Naive B cell (primary cell): ENCODE results near the gene AGBL5. TPM values are rescaled to one million over a fixed set of nuclear protein-coding genes. Genes with fewer than 3 reads are reported as not detected.
"Not testable (repeated sequence)": the region's sequence is repeated elsewhere in the genome, so short reads cannot be mapped to it uniquely, and the experiment has no call there.

Experiments
- ATAC-seq, 2 donors: fragments of 150-1000 bp; cut with Tn5 transposase; 2 replicates each; pipeline ENCODE4 v1.10.0; 2021; ENCODE audit warnings: low read depth in 2 of 2, mild to moderate bottlenecking in 2 of 2, moderate library complexity in 2 of 2
- DNase-seq: peaks from one replicate; pipeline ENCODE4 v3.0.0; 2022
- H3K27ac Mint-ChIP-seq, 6 donors: one replicate each; pipeline ENCODE4 v1.8.0; 2020 to 2022; ENCODE audit warnings: mild to moderate bottlenecking in 6 of 6, mixed read lengths in 6 of 6, moderate library complexity in 5 of 6, inconsistent platforms in 2 of 6
- H3K27me3 Mint-ChIP-seq, 3 donors: one replicate each; pipeline ENCODE4 v1.8.0; 2021 to 2022; ENCODE audit warnings: mixed read lengths in 3 of 3, mild to moderate bottlenecking in 1 of 3
- H3K36me3 Mint-ChIP-seq, 2 donors: one replicate each; pipeline ENCODE4 v1.8.0; 2020 to 2022; ENCODE audit warnings: mixed read lengths in 2 of 2, inconsistent platforms in 1 of 2, mild to moderate bottlenecking in 1 of 2
- H3K4me1 Mint-ChIP-seq, 3 donors: one replicate each; pipeline ENCODE4 v1.8.0; 2020 to 2022; ENCODE audit warnings: mixed read lengths in 3 of 3, inconsistent platforms in 1 of 3, mild to moderate bottlenecking in 1 of 3, moderate library complexity in 1 of 3
- H3K4me3 Mint-ChIP-seq, 8 donors: one replicate each; pipeline ENCODE4 v1.8.0; 2020 to 2022; ENCODE audit warnings: mild to moderate bottlenecking in 8 of 8, mixed read lengths in 8 of 8, moderate library complexity in 8 of 8, inconsistent platforms in 2 of 8
- H3K9me3 Mint-ChIP-seq, 7 donors: one replicate each; pipeline ENCODE4 v1.8.0; 2020 to 2022; ENCODE audit warnings: mixed read lengths in 7 of 7, mild to moderate bottlenecking in 5 of 7, inconsistent platforms in 2 of 7, moderate library complexity in 1 of 7
- polyA plus RNA-seq, 6 donors: library from polyadenylated mRNA; unstranded; fragments of 300-500 nt; fragmentation: Illumina TruSeq; gene quantifications; one replicate each; pipeline ENCODE4 v1.2.3, GENCODE V29; 2021; ENCODE audit warnings: low read depth in 6 of 6

The AGBL5 gene
- polyA plus RNA-seq, 6 donors from 2014 or later: 7.8 to 11.6 (median 10.1) TPM

DNA sequence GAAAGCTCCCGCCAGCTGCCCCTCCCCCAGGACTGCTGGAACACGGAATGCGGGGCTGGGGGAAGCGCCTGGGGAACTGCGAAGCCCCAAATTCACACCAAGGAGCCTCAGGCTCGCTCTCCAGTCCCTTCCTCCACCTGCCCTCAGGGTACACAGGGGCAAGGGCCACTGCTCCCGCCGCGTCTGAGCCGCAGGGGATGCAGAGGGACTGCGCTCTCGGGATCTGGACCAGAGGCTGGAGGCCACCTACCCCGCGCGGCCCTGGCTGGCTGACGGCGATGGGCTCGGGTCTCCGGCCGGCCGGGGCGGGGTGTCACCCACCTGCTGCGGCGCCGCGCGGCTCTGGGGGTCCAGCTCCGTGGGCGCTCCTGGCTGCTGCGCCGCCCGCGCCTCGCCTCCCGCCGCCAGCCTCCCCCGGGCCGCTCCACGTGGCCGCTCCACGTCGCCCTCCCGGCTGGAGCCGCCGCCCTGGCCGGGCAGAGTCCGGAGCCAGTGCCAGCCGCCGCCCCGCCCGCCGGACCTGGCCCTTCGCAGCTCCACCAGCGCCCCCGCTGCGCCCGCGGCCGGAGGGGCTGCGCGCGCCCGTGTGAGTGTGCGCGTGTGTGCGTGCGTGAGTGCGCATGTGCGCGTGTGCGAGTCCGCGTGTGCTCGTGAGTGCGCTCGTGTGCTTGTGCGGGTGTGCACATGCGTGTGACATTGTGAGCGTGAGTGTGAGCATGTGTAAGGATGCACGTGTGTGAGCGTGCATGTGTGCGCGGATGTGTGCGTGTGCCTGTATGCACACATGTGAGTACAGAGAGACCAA is 67.3 kb downstream of the AGBL5 start, which contains the start of gene CGREF1:
TSS of gene CGREF1 (minus strand) at position 604 of the 805 bp plus-strand sequence. CDS start 14,762 bp downstream, outside the sequence.
- Mint-ChIP-seq H3K4me3 (peak within 1 kb of the TSS; percentile 29 to 87 (median 74)), H3K27ac (peak within 1 kb of the TSS in 1 of 6 donors; percentile 42), H3K4me1 (peaks cover 4 to 17% (median 8%) of the 10 kb centered on the region in 3 donors), H3K27me3 (peaks cover 16 to 53% (median 35%) of the 10 kb centered on the region in 3 donors), H3K36me3 (no peaks in the 10 kb centered on the region), H3K9me3 (peaks cover 0 to 3% (median 0%) of the 10 kb centered on the region in 7 donors)
- DNase-seq (no peak), ATAC-seq (peak; percentile 9 to 17)

DNA sequence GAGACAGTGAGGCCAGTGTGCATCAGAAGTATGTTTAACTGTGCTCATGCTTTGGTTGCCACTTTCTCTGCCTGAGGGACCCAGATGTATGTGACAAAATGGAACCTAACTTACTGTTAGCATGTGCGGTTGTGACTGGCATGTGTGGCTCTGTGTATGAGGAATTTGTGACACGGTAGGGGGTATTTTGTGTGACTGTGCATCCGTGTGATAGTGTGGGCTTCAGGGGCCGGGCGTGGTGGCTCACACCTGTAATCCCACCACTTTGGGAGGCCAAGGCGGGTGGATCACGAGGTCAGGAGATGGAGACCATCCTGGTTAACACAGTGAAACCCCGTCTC is 67.8 kb downstream of the AGBL5 start:
- Mint-ChIP-seq H3K27me3 (peaks cover 16 to 53% (median 35%) of the 10 kb centered on the region in 3 donors), H3K4me3 (peak overlapping the region in 6 of 8 donors; percentile 61 to 87 (median 76)), H3K4me1 (peaks cover 7 to 19% (median 13%) of the 10 kb centered on the region in 3 donors)
- H3K9me3 Mint-ChIP-seq, ATAC-seq, H3K27ac Mint-ChIP-seq, H3K36me3 Mint-ChIP-seq, DNase-seq: not testable (repeated sequence)

Other genes starting within 250 kb of the AGBL5 start
- gene DPYSL5, start 203.5 kb upstream of the AGBL5 start, polyA plus RNA-seq: not detected
- 1 to 10 TPM; 1.2 to 4.2 (median 1.4) TPM for gene MAPRE3, start 81.0 kb upstream of the AGBL5 start, polyA plus RNA-seq
- 10 to 100 TPM; 16.6 to 32.9 (median 24.6) TPM for gene TMEM214, start 18.7 kb upstream of the AGBL5 start, polyA plus RNA-seq
- 100 to 1,000 TPM; 594 to 733 (median 606) TPM for gene OST4, start 20.0 kb downstream of the AGBL5 start, polyA plus RNA-seq
- 1 to 10 TPM in 2 of 6 donors, under 1 TPM in 4; 0.28 to 1.1 (median 0.77) TPM for gene EMILIN1, start 26.9 kb downstream of the AGBL5 start, polyA plus RNA-seq
- 1 to 10 TPM; 3.3 to 8.9 (median 5.6) TPM for gene KHK, start 35.1 kb downstream of the AGBL5 start, polyA plus RNA-seq
- not detected for gene CGREF1, start 67.5 kb downstream of the AGBL5 start, polyA plus RNA-seq
- gene ABHD1, start 72.1 kb downstream of the AGBL5 start, polyA plus RNA-seq: 1 to 10 TPM in 2 of 6 donors, not detected in 4; 1.2 to 1.3 TPM
- 100 to 1,000 TPM in 1 of 6 donors, 10 to 100 TPM in 5; 51.0 to 101 (median 56.2) TPM for gene PREB, start 83.0 kb downstream of the AGBL5 start, polyA plus RNA-seq
- not detected for gene PRR30, start 87.7 kb downstream of the AGBL5 start, polyA plus RNA-seq
- not detected for gene TCF23, start 97.3 kb downstream of the AGBL5 start, polyA plus RNA-seq
- gene ATRAID, start 160.4 kb downstream of the AGBL5 start, polyA plus RNA-seq: 100 to 1,000 TPM; 296 to 424 (median 357) TPM
- gene SLC5A6, start 160.6 kb downstream of the AGBL5 start, polyA plus RNA-seq: 10 to 100 TPM; 15.4 to 55.3 (median 22.4) TPM
- 10 to 100 TPM in 5 of 6 donors, 1 to 10 TPM in 1; 5.4 to 20.7 (median 14.0) TPM for gene CAD, start 165.7 kb downstream of the AGBL5 start, polyA plus RNA-seq
- gene SLC30A3, start 211.4 kb downstream of the AGBL5 start, polyA plus RNA-seq: under 1 TPM in 2 of 6 donors, not detected in 4; 0.06 to 0.16 TPM
- gene DNAJC5G, start 223.8 kb downstream of the AGBL5 start, polyA plus RNA-seq: not detected
- not detected for gene TRIM54, start 230.8 kb downstream of the AGBL5 start, polyA plus RNA-seq